HG02852 (cell line): Measurements from ENCODE around the gene ARMC12.

ENCODE experiments used
- ATAC-seq: cut with Tn5 transposase; IDR thresholded peaks from one replicate; pipeline ENCODE4 v1.9.1; 2021; ENCODE audit warnings: mild to moderate bottlenecking, moderate library complexity; ENCODE audit not compliant: unreplicated experiment

The ARMC12 gene

DNA sequence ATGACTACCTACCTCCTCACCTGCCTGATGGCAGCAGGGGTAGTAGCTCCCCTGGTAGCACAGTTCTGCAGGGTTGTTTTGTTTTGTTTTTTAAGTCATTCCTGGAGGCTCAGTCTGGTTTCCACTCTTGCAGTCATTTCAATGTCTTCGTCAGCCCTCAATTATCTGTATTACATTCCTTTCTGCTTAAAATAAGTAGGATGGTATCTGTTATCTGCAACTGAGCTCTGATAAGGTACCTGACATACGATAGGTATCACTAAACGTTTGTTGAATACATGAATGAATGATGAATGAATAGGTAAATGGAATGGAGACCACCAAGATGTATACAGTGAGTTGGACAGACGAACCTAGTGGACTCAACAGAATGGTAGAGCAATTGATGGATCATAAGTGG is 32.4 kb downstream of the ARMC12 start:
- ATAC-seq: no peak

DNA sequence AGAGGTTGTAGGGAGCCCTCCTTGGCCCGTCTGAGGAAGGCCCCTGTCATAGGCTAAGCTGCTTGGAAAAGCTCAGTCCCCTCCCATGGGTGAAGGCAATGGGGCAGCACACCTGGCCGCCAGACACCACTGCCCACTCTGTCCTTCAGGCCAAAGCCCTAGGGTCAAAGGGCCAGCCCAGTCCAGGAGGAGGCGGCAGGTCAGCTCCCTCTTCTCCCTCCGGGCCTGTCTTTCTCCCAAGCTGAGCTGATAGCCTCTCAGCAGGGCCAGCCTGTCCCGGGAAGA is 34.5 kb downstream of the ARMC12 start:
- ATAC-seq: no peak

DNA sequence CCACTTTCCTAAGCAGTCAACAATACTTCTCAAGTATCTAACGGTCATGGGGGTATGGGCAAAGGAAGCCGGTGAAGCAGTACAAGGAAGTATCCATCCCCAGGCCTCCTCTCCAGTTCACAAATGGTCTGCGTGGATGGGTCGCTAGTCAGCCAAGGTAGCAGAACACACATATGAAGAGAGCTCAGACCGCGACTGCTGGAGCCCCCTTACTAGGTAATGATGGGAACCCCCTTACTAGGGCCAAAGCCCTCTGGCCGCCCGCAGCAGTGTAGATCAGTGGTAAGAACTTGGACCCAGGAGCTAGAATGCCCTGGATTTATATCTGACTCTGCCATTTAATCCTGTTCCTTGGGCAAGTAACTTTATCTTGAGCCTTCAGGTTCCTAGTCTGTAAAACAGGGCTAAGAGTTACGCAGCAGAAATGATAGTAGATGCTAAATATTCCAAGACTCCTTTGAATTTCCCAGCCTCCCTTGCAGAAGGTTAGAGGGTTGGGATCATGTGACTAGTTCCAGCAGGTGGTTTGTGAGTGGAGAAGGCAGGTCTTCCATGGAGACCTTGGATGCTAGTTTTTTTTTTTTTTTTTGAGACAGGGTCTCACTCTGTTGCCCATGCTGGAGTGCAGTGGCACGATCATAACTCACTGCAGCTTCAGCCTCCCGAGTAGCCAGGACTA is 37.4 kb downstream of the ARMC12 start:
- ATAC-seq: no peak

DNA sequence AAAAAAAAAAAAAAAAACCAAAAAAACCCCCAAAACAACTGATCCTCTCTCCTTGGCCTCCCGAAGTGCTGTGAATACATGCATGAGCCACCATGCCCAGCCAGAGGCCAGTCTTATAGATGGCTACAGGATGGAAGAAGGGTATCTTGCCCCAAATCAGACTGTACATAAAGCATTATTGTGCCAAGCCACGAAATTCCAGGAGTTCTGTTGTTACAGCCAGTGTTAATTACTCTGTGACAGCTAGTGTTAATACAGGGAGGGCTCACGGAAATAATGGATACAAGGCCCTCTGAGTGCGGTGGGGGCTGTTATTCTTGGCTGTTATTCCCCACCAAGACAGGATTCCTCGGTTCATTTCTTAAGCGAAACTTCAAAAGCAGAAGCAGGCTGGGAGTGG is 38.2 kb downstream of the ARMC12 start:
- ATAC-seq: no peak

DNA sequence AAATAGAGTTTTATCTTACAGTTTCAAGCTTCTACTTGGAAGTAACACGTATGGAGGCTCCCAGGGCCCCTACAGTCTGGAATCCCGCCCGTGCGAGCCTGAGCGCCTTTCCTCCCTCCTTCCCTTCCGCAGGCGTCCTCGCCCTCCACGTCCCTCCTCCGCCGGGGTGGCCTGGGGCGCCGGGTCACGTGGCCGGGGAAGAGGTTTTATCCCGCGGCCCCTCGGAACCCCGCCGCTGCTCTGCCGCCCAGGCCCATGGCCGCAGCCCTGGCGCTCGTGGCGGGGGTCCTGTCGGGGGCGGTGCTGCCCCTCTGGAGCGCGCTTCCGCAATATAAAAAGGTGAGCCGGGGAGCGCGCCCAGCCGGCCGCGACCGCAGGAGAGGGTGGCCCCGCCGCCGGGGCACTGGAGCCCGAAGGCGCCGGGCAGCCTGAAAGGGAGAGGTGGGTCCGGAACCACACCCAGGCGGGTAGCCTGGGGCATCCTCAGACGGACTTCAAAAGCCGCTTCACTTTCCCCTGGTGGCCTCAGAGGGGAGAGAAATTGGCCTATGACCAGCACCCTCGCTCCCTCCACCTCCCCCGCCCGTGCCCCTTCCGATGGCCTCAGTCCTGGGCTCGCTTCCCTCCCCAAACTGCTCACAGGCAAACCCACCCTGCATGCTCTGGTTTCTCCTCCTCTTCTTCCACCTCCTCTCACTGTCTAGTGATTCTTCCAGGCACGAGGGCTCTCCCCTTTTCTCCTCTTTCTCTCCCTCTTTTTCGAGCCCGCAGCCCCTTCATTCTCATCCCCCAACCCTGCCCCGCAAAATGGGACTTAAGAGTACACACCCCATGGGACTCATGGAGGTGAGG is 39.8 kb downstream of the ARMC12 start, which contains the start of gene CLPSL2:
TSS of gene CLPSL2 (plus strand) at position 235 of the 852 bp plus-strand sequence. CDS start at position 256, 21 bp downstream.
- no peak for ATAC-seq

DNA sequence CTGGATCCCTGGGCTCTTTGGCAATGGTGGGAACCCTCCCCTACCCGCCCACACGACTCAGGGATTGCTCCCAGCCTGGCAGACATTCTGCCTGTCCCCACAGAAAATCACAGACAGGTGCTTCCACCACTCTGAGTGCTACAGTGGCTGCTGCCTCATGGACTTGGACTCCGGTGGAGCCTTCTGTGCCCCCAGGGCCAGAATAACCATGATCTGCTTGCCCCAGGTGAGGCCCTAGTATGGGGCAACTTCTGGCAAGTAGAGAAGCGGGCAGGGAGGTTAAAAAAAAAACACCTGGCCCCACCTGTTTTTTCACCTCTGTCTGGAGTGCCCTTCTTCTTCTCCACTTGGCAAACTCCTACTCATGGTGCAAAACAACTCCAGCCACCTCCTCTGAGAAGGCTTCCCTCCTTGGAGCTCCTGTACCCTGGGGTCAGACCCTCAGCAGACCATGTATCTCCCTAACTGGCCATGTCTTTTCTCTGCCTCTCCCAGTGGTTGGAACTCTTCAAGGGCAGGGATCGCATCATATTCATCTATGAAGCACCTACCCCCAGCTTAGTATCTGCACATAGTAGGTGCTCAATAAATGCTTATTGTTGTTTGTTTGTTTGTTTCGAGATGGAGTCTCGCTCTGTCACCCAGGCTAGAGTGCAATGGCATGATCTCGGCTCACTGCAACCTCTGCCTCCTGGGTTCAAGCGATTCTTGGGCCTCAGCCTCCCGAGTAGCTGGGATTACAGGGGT is 40.7 kb downstream of the ARMC12 start:
- no peak for ATAC-seq

DNA sequence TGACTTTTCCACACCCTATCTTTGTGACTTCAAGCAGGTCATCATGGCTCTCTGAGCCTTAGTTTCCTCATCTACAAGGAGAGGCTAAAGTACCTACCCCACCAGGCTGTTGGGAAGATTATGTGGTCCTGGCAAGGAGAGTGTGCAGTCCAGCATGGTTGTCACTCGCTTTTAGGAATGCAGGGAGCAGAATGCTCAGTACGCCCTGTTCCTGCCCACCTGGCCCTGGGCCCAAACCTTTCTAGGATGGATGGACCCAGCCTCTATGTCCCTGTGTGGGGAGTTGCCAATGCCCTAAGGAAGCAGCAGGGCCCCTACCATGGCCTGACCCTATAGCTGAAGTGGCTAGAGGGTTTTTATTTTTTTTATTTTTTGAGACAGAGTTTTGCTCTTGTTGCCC is 41.6 kb downstream of the ARMC12 start:
- ATAC-seq: no peak

DNA sequence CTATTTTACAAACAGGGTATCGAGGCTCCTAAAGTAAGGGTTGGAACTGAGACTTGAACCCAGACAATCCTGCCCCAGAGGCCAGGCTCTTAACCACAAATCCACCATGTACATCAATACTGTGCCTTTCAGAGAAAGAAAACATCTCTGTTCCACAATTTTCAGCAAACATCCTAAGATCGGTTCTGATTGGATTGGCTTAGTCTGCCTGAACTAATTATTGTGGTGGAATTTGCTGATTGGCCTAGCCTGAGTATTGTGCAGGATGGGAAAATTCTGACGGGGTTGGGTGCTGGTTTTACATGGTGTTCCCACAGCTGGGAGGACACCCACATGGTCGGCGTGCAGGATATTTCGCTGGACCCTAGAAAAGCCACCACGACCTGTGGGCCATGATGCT is 43.9 kb downstream of the ARMC12 start, which contains the start of gene CLPSL1:
TSS of gene CLPSL1 (plus strand) at position 301 of the 400 bp plus-strand sequence. CDS start at position 393, 92 bp downstream.
- ATAC-seq: no peak

DNA sequence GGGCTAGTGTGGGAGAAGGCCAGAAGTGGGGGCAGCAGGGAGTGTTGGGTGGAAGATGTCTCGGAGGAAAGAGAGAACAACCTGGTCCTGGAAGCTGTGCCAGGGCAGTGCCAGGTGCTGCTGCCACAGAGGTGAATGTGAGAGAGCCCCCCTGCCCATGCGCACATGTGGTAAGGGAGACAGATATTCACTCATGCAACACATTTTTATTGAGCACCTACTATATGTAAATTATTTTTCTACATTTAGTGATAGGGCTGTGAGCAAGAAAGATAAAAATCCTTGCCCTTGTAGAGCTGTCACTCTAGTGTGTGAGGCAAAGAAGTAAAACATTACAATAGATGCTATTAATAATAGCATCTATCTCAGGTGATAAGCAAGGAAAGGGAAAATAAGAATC is 44.5 kb downstream of the ARMC12 start:
- ATAC-seq: no peak

DNA sequence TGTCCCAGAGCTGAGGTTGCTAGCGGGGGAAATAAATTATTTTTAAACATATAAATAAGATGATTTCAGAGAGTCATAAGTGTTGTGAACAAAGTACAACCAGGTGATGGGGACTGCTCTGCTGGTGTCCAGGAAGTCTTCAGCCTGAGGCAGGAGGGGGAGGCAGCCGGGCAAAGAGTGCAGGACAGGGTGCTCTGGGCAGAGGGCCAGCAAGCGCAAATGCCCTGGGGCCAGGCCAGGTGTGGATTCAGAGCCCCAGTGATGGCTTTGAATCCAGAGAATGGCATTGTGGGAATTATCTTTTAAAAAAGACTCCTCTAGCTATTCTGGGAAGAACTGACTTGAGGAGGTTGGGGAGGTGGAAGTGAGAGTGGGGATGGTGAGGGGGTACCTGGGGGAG is 45.6 kb downstream of the ARMC12 start:
- no peak for ATAC-seq

DNA sequence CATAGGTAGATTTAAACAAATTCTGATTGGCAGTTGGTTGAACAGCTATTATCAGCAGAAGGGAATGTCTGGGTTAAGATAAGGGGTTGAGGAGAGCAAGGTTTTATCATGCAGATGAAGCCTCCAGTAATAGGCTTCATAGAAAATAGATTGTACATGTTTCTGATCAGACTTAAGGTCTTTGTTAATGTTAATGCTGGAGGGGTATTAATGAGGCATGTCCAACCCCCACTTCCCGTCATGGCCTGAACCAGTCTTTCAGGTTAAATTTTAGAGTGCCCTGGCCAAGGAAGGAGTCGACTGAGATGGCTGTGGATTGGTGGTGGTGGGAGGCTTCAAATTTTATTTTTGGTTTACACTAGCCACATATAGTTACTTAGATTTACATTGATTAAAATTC is 47.4 kb downstream of the ARMC12 start:
- ATAC-seq: no peak

DNA sequence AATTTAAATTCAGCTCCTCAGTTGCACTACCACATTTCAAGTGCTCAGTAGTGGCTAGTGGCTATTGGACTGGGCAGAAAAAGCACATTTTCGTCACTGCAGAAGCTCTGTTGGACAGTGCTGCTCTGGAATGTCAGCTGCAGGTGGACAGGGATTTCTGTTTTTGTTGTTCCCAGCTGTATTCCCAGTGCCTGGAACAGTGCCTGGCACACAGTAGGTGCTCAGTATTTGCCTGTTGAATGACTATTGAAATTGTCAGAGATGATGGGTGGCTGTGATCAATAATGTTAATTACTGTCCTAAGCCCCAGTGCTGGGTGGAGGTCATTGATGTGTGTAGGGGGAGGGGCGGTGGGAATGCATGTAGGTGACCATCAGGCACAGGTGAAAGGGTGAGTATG is 49.4 kb downstream of the ARMC12 start:
- ATAC-seq: no peak

DNA sequence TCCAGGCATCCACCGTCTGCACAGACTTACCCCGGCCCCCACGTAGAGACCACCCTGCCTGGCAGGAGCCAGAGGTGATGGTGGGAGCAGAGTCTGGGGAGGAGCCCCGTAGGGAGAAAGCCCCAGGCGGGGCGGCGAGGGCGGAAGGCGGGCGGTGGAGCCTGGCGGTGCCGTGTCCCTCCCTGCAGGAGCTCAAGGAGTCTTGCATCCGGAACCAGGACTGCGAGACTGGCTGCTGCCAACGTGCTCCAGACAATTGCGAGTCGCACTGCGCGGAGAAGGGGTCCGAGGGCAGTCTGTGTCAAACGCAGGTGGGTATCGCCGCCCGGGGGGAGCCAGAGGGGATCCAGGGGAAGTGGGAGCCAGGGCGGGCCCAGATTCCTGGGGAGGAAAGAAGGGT is 50.0 kb downstream of the ARMC12 start:
- ATAC-seq: no peak

DNA sequence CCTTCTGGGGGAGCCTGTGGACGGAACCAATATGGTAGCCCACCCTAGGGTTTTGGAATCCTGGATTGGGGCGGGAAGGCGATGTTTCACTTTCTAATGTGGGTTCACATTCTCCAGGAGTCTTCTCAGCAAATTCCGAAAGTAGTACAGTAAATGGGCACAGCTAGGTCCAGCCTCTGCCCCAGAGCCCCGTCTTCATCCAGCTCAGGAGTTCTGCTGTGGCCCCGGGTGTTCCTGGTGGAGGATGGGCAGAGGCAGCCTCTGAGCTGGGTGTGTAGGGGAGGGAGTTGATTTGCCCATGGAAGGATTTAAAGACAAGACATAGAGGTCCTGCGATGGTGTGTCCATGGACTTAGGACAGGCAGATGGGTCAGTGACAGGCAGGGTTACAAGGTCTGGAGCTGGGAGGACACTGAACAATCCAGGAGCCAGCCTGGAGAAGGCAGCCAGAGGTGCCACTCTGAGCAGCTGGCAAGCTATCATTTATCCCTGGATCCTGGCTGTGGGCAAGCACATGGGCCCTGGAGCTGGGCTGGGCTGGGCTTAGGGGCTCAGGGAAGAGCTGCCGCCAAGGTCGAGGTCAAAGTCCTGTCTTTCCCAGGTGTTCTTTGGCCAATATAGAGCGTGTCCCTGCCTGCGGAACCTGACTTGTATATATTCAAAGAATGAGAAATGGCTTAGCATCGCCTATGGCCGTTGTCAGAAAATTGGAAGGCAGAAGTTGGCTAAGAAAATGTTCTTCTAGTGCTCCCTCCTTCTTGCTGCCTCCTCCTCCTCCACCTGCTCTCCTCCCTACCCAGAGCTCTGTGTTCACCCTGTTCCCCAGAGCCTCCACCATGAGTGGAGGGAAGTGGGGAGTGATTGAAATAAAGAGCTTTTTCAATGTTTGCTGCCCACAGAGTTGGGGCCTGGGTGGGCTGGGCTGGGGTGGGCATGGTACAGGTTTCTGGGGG is 50.7 kb downstream of the ARMC12 start:
- no peak for ATAC-seq

DNA sequence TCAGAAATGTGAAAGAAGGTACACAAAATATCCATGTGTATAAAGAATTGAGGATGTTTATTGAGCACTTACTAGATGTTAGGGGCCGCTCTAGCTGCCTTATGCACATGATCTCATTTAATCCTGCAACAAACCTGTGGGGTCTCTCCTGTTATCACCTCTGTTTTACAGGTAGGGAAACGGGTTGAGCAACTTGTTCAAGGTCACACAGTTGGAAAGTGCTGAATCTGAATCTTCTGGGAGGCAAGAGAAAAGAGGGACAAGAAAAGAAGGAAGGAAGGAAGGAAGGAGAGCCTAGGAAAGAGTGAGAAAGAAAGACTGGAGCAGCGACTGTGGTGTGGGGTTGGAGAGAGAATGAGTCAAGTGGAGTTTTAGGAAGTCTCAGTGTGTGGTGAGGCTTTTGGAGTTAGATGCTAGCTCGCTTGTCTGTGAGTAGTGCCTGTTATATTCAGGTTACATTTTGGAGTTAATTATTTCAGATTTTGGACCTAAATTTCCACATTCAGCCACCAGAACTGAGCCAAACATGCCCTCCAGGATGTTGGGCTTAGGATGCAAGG is 51.7 kb downstream of the ARMC12 start:
- ATAC-seq: no peak

DNA sequence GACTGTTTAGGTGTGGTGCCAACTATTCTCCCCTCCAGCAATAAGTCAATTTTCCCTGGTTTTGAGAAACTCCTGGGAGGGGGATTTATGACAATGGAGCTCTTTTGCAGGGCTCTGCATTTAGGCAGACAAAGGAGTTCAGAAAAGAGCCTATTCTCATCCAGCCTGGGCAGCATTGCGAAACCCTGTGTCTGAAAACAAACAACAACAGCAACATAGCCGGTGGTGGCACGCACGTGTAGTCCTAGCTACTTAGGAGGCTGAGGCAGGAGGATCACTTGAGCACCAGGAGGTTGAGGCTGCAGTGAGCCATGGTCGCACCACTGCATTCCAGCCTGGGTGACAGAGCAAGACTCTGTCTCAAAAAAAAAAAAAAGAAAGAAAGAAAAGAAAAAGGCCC is 53.9 kb downstream of the ARMC12 start:
- no peak for ATAC-seq

DNA sequence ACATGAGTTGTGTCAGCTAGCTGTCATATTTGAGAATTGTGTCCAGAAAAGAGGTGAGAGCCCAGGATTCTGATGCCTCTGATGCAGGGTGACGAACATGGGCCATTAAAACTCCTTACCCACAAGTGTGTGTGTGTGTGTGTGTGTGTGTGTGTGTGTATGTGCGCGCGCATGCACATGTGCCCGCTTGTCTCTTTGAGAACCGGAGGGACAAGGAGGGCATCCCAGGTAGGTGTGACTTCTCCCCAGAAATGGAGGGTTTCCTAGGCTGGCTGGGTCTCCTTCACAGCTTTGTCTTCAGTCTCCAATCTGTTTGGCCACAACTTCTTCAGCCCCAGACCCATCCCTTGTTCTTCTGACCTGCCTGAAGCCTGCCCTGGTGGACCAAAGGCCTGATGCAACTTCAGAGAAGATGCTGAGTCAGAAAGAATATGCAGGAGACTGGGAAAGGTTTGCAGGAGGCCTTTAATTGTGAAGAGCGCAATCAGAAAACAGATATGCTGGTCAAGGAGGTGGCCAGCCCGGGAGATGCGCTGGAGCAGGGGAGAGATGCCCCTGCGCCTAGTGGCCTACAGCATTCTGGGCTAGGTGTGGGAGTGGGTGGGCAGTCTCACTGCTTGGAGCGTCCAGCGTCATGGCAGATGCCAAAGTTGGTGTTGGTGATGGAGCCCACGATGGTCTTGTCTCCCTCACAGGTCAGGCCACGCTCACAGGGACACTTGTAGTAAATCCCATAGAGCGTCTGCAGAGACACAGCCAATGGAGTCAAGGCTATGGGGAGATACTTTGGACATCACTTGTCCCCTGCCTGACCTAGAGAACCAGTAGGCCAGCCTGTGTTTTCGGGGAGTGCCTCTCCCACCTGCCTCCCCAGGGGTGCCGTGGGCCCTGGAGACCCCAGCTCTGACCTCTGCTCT is 58.0 kb downstream of the ARMC12 start:
- no peak for ATAC-seq

DNA sequence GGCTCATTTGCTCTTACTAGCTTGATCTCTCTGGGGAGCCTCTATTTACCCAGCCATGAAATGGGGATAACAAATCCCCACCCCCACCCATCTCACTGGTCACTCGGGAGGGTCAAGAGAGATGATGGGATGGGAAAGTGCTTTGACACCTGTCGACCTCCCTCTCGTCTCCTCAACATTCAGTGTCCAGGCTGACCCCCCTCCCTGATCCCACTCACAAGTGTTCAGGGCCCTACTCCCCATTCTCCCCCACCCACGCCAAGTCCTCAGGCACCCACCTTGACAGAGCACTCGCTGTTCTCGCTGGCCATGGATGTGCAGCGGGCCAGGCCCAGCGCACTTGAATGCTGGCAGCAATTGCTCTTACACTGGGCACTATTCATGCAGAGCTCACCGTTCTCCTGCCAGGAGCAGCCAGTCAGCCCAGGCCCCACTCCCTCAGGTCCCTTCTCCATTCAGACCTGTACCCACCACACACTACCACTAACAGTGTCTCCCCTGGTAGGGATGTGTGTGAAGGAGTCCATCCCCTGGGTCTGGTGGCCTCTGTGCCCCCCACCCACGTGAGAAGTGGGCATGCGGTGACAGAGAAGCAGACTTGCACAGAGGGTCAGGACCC is 58.7 kb downstream of the ARMC12 start:
- no peak for ATAC-seq

DNA sequence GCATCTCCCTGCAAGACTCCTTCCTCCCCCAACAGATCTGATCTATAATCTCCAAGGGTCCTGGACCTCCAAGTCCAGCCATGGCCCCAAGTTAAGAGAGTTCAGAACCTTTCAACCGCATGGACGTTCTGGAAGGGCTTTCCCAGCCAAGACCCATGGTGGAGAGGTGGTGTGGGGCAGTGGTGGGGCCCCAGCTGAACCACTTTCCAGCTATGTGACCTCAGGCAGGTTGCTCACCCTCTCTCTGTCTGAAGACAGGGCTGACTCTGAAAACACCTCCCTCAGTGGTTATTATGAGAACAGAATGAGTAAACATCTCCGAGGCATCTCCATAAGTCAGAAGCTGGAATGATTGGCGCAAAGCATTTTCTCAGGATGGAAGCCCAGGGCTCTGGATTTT is 59.4 kb downstream of the ARMC12 start:
- ATAC-seq: no peak
